H1 (cell line): Measurements from ENCODE around the gene FOSL1. TPM values are rescaled to one million over a fixed set of nuclear protein-coding genes. Genes with fewer than 3 reads are reported as not detected.

Experiments
- CTBP2 ChIP-seq: IDR thresholded peaks from 2 replicates; pipeline ENCODE4 v1.7.0; 2011; ENCODE audit warnings: borderline replicate concordance, mild to moderate bottlenecking, moderate library complexity, mixed read lengths, low read length; ENCODE audit not compliant: insufficient read depth, insufficient read length
- polyA plus RNA-seq, 7 experiments: library from polyadenylated mRNA; depleted of rRNA in 3 of 7; stranded (reverse) in 5 of 7; unstranded in 2 of 7; fragments of >200 nt in 5 of 7; fragments of 200-250 nt in 2 of 7; gene quantifications; 1 replicate in 5 of 7; 2 replicates in 1 of 7; 4 replicates in 1 of 7; pipeline versions ENCODE4 v1.2.1 to v1.2.3, GENCODE V29; 2011 to 2013; ENCODE audit warnings: missing spikeins in 2 of 7, mixed read lengths in 2 of 7
- total RNA-seq: library from RNA; stranded (reverse); fragmentation: NEBNext Ultra II Directional; extraction: Animal tissue kit (Norgen Biotek cat#: 25700); gene quantifications from 2 replicates; pipeline ENCODE4 v1.2.1, GENCODE V29; 2021

Gene FOSL1
- total and polyA plus RNA-seq, 2 of the 8 experiments (the other 6 are each of a cell fraction or from before 2014, with no cell fraction given) = 6.3 to 7.2 TPM

- no peak for TF ChIP-seq CTBP2
- TF ChIP-seq, all 59 proteins: peak for 0
Measured at GRCh38 chr11:65917077-65917433, 16.9 kb upstream of the FOSL1 start (continued).
